GM19193 (cell line): ENCODE measurements around the gene MLXIP.

Experiments used
- POLR2A ChIP-seq: IDR thresholded peaks from 4 replicates; pipeline ENCODE4 v1.6.1; 2011; ENCODE audit not compliant: insufficient read depth, insufficient read length; ENCODE audit errors: extremely low read depth

Gene MLXIP

GRCh38 chr12:122123051-122123760, 44.6 kb downstream of the MLXIP start:
- no peak for TF ChIP-seq POLR2A

- no peak for TF ChIP-seq POLR2A
Measured at GRCh38 chr12:122123761-122124145, 45.2 kb downstream of the MLXIP start.

GRCh38 chr12:122124370-122124769, 45.8 kb downstream of the MLXIP start:
- TF ChIP-seq POLR2A = no peak

GRCh38 chr12:122125452-122126341, 47.1 kb downstream of the MLXIP start:
- no peak for TF ChIP-seq POLR2A

GRCh38 chr12:122126342-122126635, 47.7 kb downstream of the MLXIP start:
- TF ChIP-seq POLR2A = no peak

GRCh38 chr12:122126713-122127597, 48.4 kb downstream of the MLXIP start:
- no peak for TF ChIP-seq POLR2A

GRCh38 chr12:122127839-122128238, 49.3 kb downstream of the MLXIP start:
- TF ChIP-seq POLR2A = no peak

- no peak for TF ChIP-seq POLR2A
Measured at GRCh38 chr12:122128481-122128880, 49.9 kb downstream of the MLXIP start.

- no peak for TF ChIP-seq POLR2A
Measured at GRCh38 chr12:122129131-122129530, 50.6 kb downstream of the MLXIP start.

- no peak for TF ChIP-seq POLR2A
Measured at GRCh38 chr12:122130150-122130549, 51.6 kb downstream of the MLXIP start.

GRCh38 chr12:122133192-122133950, 54.8 kb downstream of the MLXIP start:
- TF ChIP-seq POLR2A = no peak

GRCh38 chr12:122135437-122136031, 57.0 kb downstream of the MLXIP start:
- TF ChIP-seq POLR2A = no peak

- no peak for TF ChIP-seq POLR2A
Measured at GRCh38 chr12:122137229-122137628, 58.7 kb downstream of the MLXIP start.

GRCh38 chr12:122137681-122138080, 59.1 kb downstream of the MLXIP start:
- TF ChIP-seq POLR2A = no peak
